Measurements from ENCODE around the gene EBF3.

- TF ChIP-seq EZH2 (IDR thresholded peaks at IDR 0.05) (no peak), POLR2AphosphoS5 (IDR thresholded peaks at IDR 0.05; ENCODE audit: borderline replicate concordance, low read depth, low read length) (no peak), FOXP2 (optimal IDR thresholded peaks at IDR 0.05; ENCODE audit: control extremely low read depth, extremely low read length, insufficient read depth) (no peak)
Observed at GRCh38 chr10:129832573-129833467, 131.3 kb downstream of the EBF3 start.
